Measurements from ENCODE around the gene DUSP14. TPM values are rescaled to one million over a fixed set of nuclear protein-coding genes. Genes with fewer than 3 reads are reported as not detected.

The DUSP14 gene
- total and polyA plus RNA-seq, 9 of the 15 experiments (the other 6 are each of a cell fraction or from before 2014, with no cell fraction given) = 20.2 to 74.0 (median 31.8) TPM

DNA sequence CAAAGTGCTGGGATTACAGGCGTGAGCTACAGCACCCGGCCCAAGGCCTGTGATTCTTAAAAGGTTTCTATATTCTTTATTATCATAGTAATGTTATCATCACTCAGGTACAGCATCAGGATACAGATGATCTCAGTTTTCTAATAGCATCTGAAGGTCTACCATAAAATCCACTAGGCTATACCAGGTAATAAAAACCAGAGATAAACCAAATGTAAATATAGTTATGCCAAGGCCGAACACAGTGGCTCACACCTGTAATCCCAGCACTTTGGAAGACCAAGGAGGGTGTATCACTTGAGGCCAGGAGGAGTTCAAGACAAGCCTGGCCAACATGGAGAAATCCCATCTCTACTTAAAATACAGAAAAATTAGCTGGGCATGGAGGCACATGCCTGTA is 65.7 kb downstream of the DUSP14 start:
- DNase-seq (ENCODE audit: extremely low read depth in 1 of 4, low spot score in 3 of 4) = no peak
- TF ChIP-seq, protein P1, sequence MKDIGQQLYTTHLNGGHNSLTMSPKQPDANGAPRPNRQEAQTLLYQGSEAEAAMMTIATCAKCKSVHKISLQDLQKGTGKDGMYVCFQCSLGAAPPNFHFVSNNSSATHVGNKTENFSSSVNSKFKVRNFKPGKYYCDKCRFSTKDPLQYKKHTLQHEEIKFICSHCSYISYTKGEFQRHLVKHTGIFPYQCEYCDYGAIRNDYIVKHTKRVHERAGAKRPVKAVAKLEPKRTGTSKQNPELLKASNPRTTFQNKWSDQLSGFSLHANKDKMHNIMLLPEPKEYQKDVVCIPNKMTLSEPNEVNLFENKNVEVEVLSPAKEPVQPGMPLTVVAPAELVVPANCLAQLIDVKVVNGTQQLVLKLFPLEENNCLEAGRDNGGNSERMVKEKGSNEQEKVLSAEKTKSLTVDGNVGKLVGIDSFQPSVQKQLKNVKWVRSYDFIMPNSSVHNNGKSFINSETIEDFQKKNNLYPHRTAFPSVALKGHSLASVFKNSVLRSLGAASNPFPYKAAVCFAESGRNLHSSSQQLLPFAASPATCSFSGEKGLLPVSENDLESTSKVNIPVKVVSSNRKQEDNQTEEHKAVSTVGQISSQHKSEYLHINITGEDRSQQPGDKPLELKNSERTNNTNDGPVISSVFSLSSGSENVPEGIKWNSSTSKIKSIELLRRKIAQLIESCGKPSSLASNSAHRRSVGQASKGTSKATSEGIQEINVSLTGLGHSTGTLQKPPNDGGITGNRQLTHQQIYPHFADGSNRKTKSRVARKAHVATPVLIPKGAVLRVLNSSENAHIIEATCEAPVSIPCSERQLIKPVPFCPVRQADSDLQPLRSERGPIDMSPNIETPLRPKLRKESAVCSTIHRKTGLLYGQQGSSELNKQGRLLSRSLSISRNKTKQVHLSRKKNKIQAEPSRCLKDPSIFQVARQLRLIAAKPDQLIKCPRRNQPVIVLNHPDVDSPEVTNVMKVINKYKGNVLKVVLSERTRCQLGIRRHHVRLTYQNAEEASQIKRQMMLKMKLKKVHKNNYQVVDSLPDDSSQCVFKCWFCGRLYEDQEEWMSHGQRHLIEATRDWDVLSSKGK (CRISPR knock-in tag; IDR thresholded peaks at IDR 0.05) = no peak
- TF ChIP-seq GTF2A2 (tag; IDR thresholded peaks at IDR 0.05) (no peak), PURB (CRISPR knock-in tag; IDR thresholded peaks at IDR 0.05; ENCODE audit: low read depth) (no peak), ZNF695 (CRISPR knock-in tag; IDR thresholded peaks at IDR 0.05) (no peak)
- Histone ChIP-seq H3K9me3 (replicated peaks; ENCODE audit: control insufficient read depth, insufficient read depth, low read depth, low read length) (no peaks in the 10 kb centered on the region), H4K20me1 (replicated peaks; ENCODE audit: control insufficient read depth, insufficient read depth, low read length) (no peaks in the 10 kb centered on the region), H3K9me1 (ENCODE audit: control insufficient read depth, insufficient read depth, low read length) (no peaks in the 10 kb centered on the region), H3K79me2 (ENCODE audit: control insufficient read depth, insufficient read depth, low read length) (no peaks in the 10 kb centered on the region), H3K27ac (ENCODE audit: extremely low read depth, low read depth, low read length) (no peak overlapping the region), H3K9ac (ENCODE audit: insufficient read depth in 1 of 2, low read depth in 2 of 2, low read length in 2 of 2) (no peak overlapping the region), H3K4me1 (replicated peaks in 1 of 2; ENCODE audit: control insufficient read depth in 2 of 2, insufficient read depth in 2 of 2, low read length in 2 of 2) (no peaks in the 10 kb centered on the region), H3K4me3 (no peak overlapping the region), H3K27me3 (ENCODE audit: control insufficient read depth in 2 of 2, insufficient read depth in 2 of 2, low read length in 2 of 2) (no peaks in the 10 kb centered on the region), H2AFZ (ENCODE audit: low read depth, low read length) (no peak overlapping the region), H3K4me2 (ENCODE audit: insufficient read depth, low read length) (no peak overlapping the region), H3K36me3 (ENCODE audit: control insufficient read depth, insufficient read depth, low read length) (peaks cover 48% of the 10 kb centered on the region)
- ChIA-PET POLR2A (interaction anchor here (0.6 to 0.7 kb wide), 2 partner anchors 13 to 838 kb away, joined by 3 read pairs; no protein-coding TSS in a partner anchor), CTCF (ENCODE audit: low intra/inter-chr PET ratio) (no interaction called here)
- in situ Hi-C loops (cut with MboI) (no loop called here), intact Hi-C loops (cut with micrococcal nuclease) (no loop called here)
- no peak for FAIRE-seq
- ATAC-seq = no peak
- no TSS peak for BruUV-seq (replicated peaks)
- 87% methylated on average over 3 of the region's 3 CpGs for WGBS (ENCODE audit: insufficient coverage, low coverage, missing lambda C conversion rate)
